ENCODE data around the gene RBFOX1.

Gene RBFOX1

GRCh38 chr16:7419441-7419840 is 86.8 kb downstream of the RBFOX1 start:
- DNase-seq (ENCODE audit: low read depth in 2 of 2), result no peak

DNA sequence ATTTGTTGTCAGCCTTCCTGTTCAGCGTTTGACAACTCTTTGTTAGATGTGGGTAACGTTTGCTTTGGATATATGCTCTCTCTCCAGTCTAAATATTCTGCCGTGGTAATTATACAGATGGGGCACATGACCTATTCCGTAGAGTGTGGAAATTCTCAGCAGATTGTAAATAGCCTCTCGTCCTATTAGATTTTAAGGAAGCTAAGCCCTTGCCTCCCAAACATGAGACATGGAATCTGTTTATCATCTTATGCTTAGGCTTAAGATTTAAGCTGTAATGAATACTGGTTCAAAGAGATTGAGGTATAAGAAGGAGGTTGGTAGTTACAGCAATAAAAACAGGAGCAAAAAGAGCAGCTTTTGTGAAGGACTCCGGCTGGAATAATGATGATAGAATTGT is 87.4 kb downstream of the RBFOX1 start:
- no peak for DNase-seq (ENCODE audit: low read depth in 2 of 2)

- DNase-seq (ENCODE audit: low read depth in 2 of 2), result no peak
These were observed 88.2 kb downstream of the RBFOX1 start for GRCh38 chr16:7420843-7421242.

GRCh38 chr16:7421578-7421977 is 88.9 kb downstream of the RBFOX1 start:
- no peak for DNase-seq (ENCODE audit: low read depth in 2 of 2)

DNA sequence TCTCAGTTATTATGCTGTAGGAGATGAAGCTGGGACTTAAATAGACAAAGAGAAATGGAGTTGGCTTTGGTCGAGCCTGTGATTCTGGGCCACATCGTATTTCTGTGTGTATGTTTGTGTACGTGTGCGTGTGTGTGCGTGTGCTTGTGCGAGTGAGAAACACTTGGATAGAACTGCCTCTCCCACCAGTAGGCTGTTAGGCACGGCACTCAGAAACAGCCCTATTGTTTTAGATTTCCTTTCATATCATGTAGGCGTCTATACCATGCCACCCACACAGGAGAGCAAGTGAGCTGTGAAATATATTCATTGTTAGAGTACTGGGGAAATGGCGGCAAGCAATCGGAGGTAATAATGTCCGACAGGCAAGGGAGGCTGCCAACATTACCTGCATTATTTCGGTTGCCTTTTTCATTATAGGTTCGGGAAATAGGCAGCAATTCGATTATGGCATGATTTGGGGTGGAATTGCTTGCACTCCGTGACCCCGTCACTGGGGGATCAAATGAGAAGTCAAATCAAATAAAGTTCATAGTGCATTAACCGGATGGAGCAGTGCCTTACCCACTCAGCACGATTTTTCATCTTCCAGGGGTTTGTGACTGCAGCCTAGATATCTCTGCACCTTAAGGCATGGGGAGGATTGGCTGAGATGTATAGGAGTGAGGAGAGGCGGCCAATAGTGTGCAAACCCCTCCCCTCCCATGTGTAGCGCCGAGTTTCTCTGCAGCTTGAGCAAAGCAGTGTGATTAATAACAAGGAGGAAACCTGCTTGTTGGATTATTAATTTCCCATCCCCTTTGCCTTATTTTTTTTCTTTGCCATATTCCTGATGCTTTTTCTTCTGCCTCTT is 89.6 kb downstream of the RBFOX1 start:
- DNase-seq (ENCODE audit: low read depth in 2 of 2), result no peak

- no peak for DNase-seq (ENCODE audit: low read depth in 2 of 2)
These were observed 90.9 kb downstream of the RBFOX1 start for GRCh38 chr16:7423434-7424044.

DNA sequence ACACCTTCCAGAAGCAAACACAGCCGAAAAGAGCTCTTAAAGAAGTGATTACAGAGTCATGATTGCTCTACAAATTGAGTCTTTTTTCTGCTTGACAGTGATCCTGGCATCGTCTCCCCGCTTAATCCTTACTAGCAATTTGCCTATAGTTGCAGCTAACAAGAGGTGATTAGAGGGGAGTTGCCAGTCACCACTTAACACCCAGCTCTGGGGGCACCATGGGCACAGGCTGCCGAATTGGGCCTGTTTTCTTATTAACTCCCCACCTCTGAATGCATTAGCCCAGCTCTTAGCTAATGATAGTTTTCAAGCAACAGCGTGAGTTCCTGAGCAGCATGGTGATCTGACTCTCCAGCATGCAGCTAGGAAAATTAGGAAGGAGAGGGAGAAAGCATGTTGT is 93.5 kb downstream of the RBFOX1 start:
- DNase-seq (ENCODE audit: low read depth in 2 of 2), result no peak

- DNase-seq (ENCODE audit: low read depth in 2 of 2), result no peak
These were observed 99.1 kb downstream of the RBFOX1 start for GRCh38 chr16:7431723-7432122.

DNA sequence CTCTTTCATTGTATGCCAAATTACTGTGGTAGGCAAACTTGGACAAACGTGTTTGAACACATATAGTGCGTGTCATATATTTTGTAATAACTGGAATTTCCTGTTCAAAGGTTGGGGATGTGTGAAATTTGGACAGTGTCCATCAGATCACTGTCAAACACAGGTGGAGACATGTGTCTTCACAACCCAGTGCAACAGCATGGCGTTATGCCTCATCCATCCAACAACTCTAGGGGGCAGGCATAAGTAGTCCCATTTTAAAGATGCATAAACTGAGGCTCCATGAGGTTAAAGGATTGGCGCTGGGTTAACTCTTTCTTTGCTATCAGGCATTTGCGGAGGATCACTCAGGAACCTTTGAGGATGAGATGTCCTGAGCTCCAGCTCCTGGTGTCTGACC is 103.7 kb downstream of the RBFOX1 start:
- no peak for DNase-seq (ENCODE audit: low read depth in 2 of 2)

GRCh38 chr16:7437135-7437804 is 104.6 kb downstream of the RBFOX1 start:
- no peak for DNase-seq (ENCODE audit: low read depth in 2 of 2)

DNA sequence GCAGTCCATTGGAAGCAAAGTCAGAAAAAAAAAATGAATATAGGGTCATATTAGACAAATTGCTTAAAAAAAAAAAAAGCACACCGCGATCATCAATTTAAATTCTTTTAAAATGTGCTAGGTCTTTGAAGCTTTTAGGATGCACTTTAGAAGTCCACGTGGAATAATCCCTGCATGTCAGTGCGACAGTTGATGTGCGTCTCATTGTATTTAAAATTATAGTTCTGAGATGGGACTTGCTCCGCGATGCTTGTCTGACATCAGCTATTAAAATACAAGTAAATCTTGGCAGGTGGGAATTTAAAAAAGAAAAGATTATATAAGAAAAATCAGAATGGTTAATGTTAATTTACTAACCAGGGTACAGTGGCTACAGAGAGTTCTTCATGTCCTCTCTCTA is 105.2 kb downstream of the RBFOX1 start:
- no peak for DNase-seq (ENCODE audit: low read depth in 2 of 2)

DNA sequence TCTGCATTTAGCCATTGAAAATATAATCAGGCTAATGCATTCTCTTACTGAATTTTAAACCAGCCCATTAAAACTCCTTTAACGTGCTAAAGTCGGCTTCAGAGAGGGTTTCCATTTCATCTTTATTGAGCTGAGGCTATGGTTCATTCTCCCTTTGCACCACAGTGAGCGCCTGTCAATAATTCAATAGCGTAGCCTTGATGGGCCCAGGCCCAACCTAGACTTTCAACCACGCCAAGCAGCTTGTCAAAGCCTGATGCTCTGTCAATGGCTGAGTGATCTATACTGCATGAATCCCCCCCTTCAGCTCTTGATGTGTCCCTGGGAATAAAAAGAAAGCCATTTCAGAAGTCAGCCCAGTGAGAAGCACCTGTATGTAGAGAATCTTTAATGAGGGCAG is 106.0 kb downstream of the RBFOX1 start:
- no peak for DNase-seq (ENCODE audit: low read depth in 2 of 2)

- DNase-seq (ENCODE audit: low read depth in 2 of 2), result no peak
These were observed 106.9 kb downstream of the RBFOX1 start for GRCh38 chr16:7439518-7439917.

DNA sequence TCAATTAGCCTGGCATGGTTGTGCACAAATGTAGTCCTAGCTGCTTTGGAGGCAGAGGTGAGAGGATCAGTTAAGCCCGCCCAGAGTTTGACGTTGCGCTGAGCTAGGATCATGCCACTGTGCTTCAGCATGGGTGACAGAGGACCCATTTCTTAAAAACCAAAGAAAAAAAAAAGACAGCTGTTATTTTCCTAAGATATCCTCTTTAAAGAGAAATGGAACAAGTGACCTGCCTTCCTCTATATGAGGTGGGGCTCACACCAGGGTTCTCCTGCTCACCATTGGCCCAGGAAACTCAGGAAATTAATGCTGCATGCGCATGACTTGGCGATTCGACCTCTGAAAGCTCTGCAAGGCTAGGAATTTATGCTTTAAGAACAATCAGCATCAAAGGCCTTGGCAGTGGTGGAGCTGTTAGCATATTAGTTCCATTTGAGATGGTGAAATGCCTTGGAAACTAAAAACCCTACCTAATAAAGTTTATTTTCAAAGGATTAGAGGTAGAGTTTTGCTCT is 108.3 kb downstream of the RBFOX1 start:
- no peak for DNase-seq (ENCODE audit: low read depth in 2 of 2)

DNA sequence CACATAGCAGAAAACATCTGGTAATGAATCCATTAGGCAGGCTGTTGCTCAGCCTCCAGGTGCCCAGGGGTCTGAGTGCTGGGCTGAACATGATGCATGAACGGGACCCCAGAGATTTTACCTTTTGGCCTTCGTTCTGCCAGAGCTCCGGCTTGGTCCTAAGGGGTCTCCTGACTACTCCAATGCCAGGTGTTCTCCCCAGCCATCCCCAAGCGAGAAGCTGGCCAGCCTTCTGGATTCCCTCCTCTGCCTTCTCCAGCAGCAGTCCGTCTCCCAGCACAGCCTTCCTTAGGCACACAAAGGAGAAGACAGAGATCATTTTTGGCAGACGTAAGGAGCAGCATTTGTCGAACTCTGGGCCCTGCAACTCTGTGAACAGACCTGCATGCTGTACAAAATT is 109.4 kb downstream of the RBFOX1 start:
- no peak for DNase-seq (ENCODE audit: low read depth in 2 of 2)

- DNase-seq (ENCODE audit: low read depth in 2 of 2), result no peak
These were observed 110.5 kb downstream of the RBFOX1 start for GRCh38 chr16:7443142-7443541.

DNA sequence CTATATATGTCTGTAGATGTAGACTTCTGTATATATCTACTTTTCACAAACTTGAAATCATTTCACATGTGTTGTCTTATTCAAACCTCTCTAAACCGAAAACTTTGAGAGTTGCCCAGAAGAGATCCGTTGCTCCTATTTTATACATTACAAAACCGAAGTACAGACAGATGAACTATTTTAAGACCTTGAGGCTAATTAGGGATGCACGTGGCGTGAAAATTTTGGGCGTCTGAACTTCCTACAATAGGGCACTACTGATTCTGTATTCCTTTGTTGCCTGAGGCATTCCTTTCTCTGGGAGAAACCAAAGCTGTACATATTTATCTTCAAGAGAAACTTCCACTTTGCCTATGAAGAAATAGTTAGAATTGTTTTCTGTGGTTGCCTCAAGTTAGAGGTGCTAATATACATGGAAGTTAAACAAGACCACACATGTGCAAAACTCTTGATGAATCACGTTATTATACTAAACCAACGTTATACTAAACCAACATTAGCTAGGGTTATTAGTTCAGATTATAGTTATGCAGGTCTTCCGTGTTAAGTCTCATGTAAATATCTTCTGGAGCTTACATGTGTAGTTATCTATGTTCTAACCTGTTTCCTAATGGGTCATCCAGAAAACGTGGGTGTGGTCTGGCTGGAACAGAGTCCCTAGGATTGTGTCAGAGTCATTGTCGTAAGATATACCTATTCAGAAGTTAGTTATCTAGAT is 111.2 kb downstream of the RBFOX1 start:
- no peak for DNase-seq (ENCODE audit: low read depth in 2 of 2)

- no peak for DNase-seq (ENCODE audit: low read depth in 2 of 2)
These were observed 116.7 kb downstream of the RBFOX1 start for GRCh38 chr16:7449306-7449705.

DNA sequence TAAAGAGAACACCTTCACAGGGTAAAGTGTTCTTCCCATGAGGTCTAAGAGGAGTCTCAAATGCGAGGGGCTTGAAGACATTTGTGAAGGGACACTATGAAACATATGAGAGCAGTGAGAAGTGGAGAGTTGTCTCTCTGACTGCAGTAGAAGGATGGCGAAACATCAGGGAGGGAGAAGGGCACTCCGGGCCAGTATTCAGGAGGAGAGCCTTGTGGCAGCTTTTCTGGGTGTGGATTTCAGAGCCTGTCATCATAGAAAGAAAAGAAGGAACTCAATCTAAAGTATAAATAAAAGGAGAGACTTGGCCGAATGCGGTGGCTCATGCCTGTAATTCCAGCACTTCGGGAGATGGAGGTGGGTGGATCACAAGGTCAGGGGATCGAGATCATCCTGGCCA is 117.2 kb downstream of the RBFOX1 start:
- DNase-seq (ENCODE audit: low read depth in 2 of 2), result no peak

DNA sequence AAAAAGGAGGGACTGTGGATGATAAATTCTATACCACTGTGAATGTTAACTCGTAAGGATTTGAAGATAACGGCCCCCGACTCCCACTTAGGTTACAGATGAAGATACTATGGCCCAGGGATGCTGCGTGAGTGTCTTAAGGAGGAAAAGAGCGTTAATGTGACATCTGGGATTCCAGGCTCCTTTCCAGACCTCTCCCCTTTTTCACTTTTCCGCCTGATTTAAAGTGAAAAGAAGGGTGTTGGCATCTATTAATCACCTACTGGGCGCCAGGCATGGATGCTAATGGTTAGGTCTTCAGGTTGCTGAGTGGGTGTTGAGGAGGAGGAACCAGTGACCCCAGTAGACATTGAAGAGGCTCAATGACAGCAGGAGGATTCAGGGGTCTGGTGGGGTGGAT is 117.8 kb downstream of the RBFOX1 start:
- no peak for DNase-seq (ENCODE audit: low read depth in 2 of 2)

DNA sequence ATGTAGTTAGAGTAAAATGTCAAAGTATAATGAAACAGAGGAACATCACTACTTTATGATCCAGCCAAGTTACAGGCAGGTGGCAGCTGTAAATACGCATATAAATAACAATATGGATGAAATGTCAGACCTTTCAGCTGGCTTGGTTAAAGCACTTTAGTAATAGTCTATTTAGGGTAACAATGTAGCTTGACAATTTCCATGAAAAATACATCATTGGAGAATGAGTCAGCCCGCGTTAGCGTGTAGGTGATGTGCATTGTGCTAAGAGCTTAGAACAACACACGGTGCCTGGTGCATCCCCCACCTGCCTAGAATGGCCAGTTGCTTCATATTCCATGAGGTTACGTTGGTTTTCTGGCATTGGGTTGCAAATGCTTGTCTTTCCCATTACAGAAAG is 119.4 kb downstream of the RBFOX1 start:
- DNase-seq (ENCODE audit: low read depth in 2 of 2), result no peak

- no peak for DNase-seq (ENCODE audit: low read depth in 2 of 2)
These were observed 123.6 kb downstream of the RBFOX1 start for GRCh38 chr16:7456211-7456610.
